GM23338 (cell line): ENCODE data around the gene AGER. TPM values are rescaled to one million over a fixed set of nuclear protein-coding genes. Genes with fewer than 3 reads are reported as not detected.

Source experiments
- ATAC-seq: fragments of 200-7000 bp; cut with Tn5 transposase; 3 replicates; pipeline ENCODE4 v1.9.1; 2020
- DNase-seq: peaks from one replicate; pipeline ENCODE4 v3.0.0-alpha.2; 2015; ENCODE audit warnings: low spot score
- H2AFZ ChIP-seq: fragments of 200-600 bp; sonication (generic); 2 replicates; pipeline ENCODE4 v1.8.0; 2016; ENCODE audit warnings: antibody characterized with exemption, mild to moderate bottlenecking, moderate library complexity
- H3F3A ChIP-seq: fragments of 200-600 bp; sonication (generic); replicated peaks from 2 replicates; pipeline ENCODE4 v1.8.0; 2017; ENCODE audit warnings: antibody characterized with exemption, mixed run types, low read depth
- H3K27ac ChIP-seq: fragments of 200-600 bp; sonication (generic); 2 replicates; pipeline ENCODE4 v1.6.1; 2016; ENCODE audit warnings: low read depth
- H3K27me3 ChIP-seq: fragments of 200-600 bp; sonication (generic); 2 replicates; pipeline ENCODE4 v1.8.0; 2016; ENCODE audit warnings: mild to moderate bottlenecking, mixed run types, moderate library complexity; ENCODE audit not compliant: insufficient read depth
- H3K36me3 ChIP-seq: fragments of 200-600 bp; sonication (generic); 2 replicates; pipeline ENCODE4 v1.8.0; 2016; ENCODE audit warnings: mild to moderate bottlenecking; ENCODE audit not compliant: insufficient read depth
- H3K4me1 ChIP-seq: fragments of 200-600 bp; sonication (generic); 2 replicates; pipeline ENCODE4 v1.8.0; 2016; ENCODE audit warnings: mild to moderate bottlenecking, moderate library complexity; ENCODE audit not compliant: insufficient read depth
- H3K4me2 ChIP-seq: fragments of 200-600 bp; sonication (generic); 2 replicates; pipeline ENCODE4 v1.7.1; 2017; ENCODE audit warnings: mixed run types
- H3K4me3 ChIP-seq: fragments of 200-600 bp; sonication (generic); 2 replicates; pipeline ENCODE4 v1.6.1; 2016; ENCODE audit warnings: mixed run types
- H3K79me2 ChIP-seq: fragments of 200-600 bp; sonication (generic); replicated peaks from 2 replicates; pipeline ENCODE4 v1.8.0; 2017; ENCODE audit warnings: mild to moderate bottlenecking; ENCODE audit not compliant: insufficient read depth
- H3K9me2 ChIP-seq: fragments of 200-600 bp; sonication (generic); 2 replicates; pipeline ENCODE4 v1.8.0; 2017; ENCODE audit not compliant: insufficient read depth
- H4K20me1 ChIP-seq: fragments of 200-600 bp; sonication (generic); replicated peaks from 2 replicates; pipeline ENCODE4 v1.8.0; 2017; ENCODE audit warnings: mild to moderate bottlenecking; ENCODE audit not compliant: insufficient read depth
- H3K27ac Mint-ChIP-seq: 2 replicates; pipeline ENCODE4 v1.8.0; 2020; ENCODE audit warnings: inconsistent platforms, mild to moderate bottlenecking, moderate library complexity, mixed read lengths
- H3K27me3 Mint-ChIP-seq: 3 replicates; pipeline ENCODE4 v1.8.0; 2022; ENCODE audit warnings: low read depth, mild to moderate bottlenecking, moderate library complexity, mixed read lengths, inconsistent platforms; ENCODE audit not compliant: insufficient read depth, poor library complexity
- H3K36me3 Mint-ChIP-seq: 3 replicates; pipeline ENCODE4 v1.8.0; 2021; ENCODE audit warnings: low read depth, mild to moderate bottlenecking, inconsistent platforms, moderate library complexity, mixed read lengths
- H3K4me1 Mint-ChIP-seq: 3 replicates; pipeline ENCODE4 v1.8.0; 2020; ENCODE audit warnings: mild to moderate bottlenecking, inconsistent platforms, mixed read lengths
- H3K4me3 Mint-ChIP-seq: 3 replicates; pipeline ENCODE4 v1.8.0; 2021; ENCODE audit warnings: moderate library complexity, mild to moderate bottlenecking, inconsistent platforms, mixed read lengths
- H3K9me3 Mint-ChIP-seq: 3 replicates; pipeline ENCODE4 v1.8.0; 2020; ENCODE audit warnings: moderate library complexity, mild to moderate bottlenecking, inconsistent platforms, mixed read lengths
- CREB1 ChIP-seq: fragments of 250-450 bp; sonication (Bioruptor Pico); IDR thresholded peaks from 2 replicates; pipeline ENCODE4 v1.5.0; 2020; ENCODE audit warnings: low read depth, mild to moderate bottlenecking, moderate library complexity
- ETS1 ChIP-seq: IDR thresholded peaks from 2 replicates; pipeline ENCODE4 v1.6.1; 2016; ENCODE audit warnings: antibody characterized with exemption
- EZH2 ChIP-seq: fragments of 200-600 bp; sonication (generic); IDR thresholded peaks from one replicate; pipeline ENCODE4 v1.8.0; 2017; ENCODE audit warnings: antibody characterized with exemption, mild to moderate bottlenecking, low read depth; ENCODE audit not compliant: unreplicated experiment
- EZH2phosphoT487 ChIP-seq: fragments of 200-600 bp; sonication (generic); IDR thresholded peaks from one replicate; pipeline ENCODE4 v1.8.1; 2018; ENCODE audit warnings: antibody characterized with exemption; ENCODE audit not compliant: unreplicated experiment
- JUNB ChIP-seq: IDR thresholded peaks from one replicate; pipeline ENCODE4 v1.6.1; 2016; ENCODE audit warnings: antibody characterized with exemption; ENCODE audit not compliant: unreplicated experiment
- NANOG ChIP-seq: IDR thresholded peaks from 2 replicates; pipeline ENCODE4 v1.6.1; 2016; ENCODE audit warnings: antibody characterized with exemption, borderline replicate concordance
- POLR2AphosphoS5 ChIP-seq: IDR thresholded peaks from 2 replicates; pipeline ENCODE4 v1.6.1; 2016; ENCODE audit warnings: antibody characterized with exemption, low read depth
- STAT1 ChIP-seq: IDR thresholded peaks from one replicate; pipeline ENCODE4 v1.6.1; 2016; ENCODE audit warnings: antibody characterized with exemption; ENCODE audit not compliant: unreplicated experiment
- ZNF114 ChIP-seq: fragments of 250-450 bp; sonication (Bioruptor Pico); IDR thresholded peaks from 2 replicates; pipeline ENCODE4 v1.5.0; 2020; ENCODE audit warnings: mild to moderate bottlenecking, moderate library complexity
- ZNF331 ChIP-seq: fragments of 250-450 bp; sonication (Bioruptor Pico); IDR thresholded peaks from 2 replicates; pipeline ENCODE4 v1.5.0; 2020; ENCODE audit warnings: low read depth, mild to moderate bottlenecking, moderate library complexity
- ZNF462 ChIP-seq: fragments of 250-450 bp; sonication (Bioruptor Pico); IDR thresholded peaks from 2 replicates; pipeline ENCODE4 v1.5.0; 2020; ENCODE audit warnings: mild to moderate bottlenecking, moderate library complexity
- polyA plus RNA-seq: library from polyadenylated mRNA; unstranded; fragments of >200 nt; fragmentation: Nextera tagmentation; extraction: Ambion mirVana; gene quantifications from 2 replicates; pipeline ENCODE4 v1.2.1, GENCODE V29; 2016
- total RNA-seq: library from RNA; depleted of rRNA; stranded (reverse); fragments of >200 nt; shearing (Covaris generic); gene quantifications from 2 replicates; pipeline ENCODE4 v1.2.3, GENCODE V29; 2014
- TF ChIP-seq, protein P1 (sequence below), 2 experiments: fragments of 200-600 bp in 1 of 2; sonication (generic) in 1 of 2; conservative IDR thresholded peaks; 2 replicates each; pipeline versions ENCODE4 v1.5.1 to v1.6.1; 2016 to 2017; ENCODE audit warnings: antibody characterized with exemption in 2 of 2, low read depth in 2 of 2, mild to moderate bottlenecking in 2 of 2, moderate library complexity in 1 of 2
- TF ChIP-seq, protein P2 (sequence below): IDR thresholded peaks from one replicate; pipeline ENCODE4 v1.6.1; 2018; ENCODE audit warnings: antibody characterized with exemption; ENCODE audit not compliant: unreplicated experiment

Gene AGER
- total and polyA plus RNA-seq, 2 experiments from 2014 or later, result 2.3 to 3.4 TPM

- H3K27ac Mint-ChIP-seq, result no peak overlapping the region
- no peaks in the 10 kb centered on the region for H4K20me1 ChIP-seq
- ATAC-seq, result no peak
Observed at GRCh38 chr6:32140420-32141046, 43.5 kb downstream of the AGER start.

More at GRCh38 chr6:32140420-32141046, 43.5 kb downstream of the AGER start:
- H3K4me3 ChIP-seq, result no peak overlapping the region
- DNase-seq, result no peak
- H3K79me2 ChIP-seq, result no peaks in the 10 kb centered on the region
- TF ChIP-seq ETS1 (no peak), EZH2 (no peak), CREB1 (CRISPR knock-in tag) (no peak), ZNF114 (no peak), ZNF331 (CRISPR knock-in tag) (no peak), NANOG (no peak), JUNB (no peak), POLR2AphosphoS5 (no peak), EZH2phosphoT487 (no peak), ZNF462 (CRISPR knock-in tag) (no peak), STAT1 (no peak)
- TF ChIP-seq, protein P1, sequence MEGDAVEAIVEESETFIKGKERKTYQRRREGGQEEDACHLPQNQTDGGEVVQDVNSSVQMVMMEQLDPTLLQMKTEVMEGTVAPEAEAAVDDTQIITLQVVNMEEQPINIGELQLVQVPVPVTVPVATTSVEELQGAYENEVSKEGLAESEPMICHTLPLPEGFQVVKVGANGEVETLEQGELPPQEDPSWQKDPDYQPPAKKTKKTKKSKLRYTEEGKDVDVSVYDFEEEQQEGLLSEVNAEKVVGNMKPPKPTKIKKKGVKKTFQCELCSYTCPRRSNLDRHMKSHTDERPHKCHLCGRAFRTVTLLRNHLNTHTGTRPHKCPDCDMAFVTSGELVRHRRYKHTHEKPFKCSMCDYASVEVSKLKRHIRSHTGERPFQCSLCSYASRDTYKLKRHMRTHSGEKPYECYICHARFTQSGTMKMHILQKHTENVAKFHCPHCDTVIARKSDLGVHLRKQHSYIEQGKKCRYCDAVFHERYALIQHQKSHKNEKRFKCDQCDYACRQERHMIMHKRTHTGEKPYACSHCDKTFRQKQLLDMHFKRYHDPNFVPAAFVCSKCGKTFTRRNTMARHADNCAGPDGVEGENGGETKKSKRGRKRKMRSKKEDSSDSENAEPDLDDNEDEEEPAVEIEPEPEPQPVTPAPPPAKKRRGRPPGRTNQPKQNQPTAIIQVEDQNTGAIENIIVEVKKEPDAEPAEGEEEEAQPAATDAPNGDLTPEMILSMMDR (conservative IDR thresholded peaks at IDR 0.05; ENCODE audit: low read depth in 2 of 2), result no peak
- TF ChIP-seq, protein P2, sequence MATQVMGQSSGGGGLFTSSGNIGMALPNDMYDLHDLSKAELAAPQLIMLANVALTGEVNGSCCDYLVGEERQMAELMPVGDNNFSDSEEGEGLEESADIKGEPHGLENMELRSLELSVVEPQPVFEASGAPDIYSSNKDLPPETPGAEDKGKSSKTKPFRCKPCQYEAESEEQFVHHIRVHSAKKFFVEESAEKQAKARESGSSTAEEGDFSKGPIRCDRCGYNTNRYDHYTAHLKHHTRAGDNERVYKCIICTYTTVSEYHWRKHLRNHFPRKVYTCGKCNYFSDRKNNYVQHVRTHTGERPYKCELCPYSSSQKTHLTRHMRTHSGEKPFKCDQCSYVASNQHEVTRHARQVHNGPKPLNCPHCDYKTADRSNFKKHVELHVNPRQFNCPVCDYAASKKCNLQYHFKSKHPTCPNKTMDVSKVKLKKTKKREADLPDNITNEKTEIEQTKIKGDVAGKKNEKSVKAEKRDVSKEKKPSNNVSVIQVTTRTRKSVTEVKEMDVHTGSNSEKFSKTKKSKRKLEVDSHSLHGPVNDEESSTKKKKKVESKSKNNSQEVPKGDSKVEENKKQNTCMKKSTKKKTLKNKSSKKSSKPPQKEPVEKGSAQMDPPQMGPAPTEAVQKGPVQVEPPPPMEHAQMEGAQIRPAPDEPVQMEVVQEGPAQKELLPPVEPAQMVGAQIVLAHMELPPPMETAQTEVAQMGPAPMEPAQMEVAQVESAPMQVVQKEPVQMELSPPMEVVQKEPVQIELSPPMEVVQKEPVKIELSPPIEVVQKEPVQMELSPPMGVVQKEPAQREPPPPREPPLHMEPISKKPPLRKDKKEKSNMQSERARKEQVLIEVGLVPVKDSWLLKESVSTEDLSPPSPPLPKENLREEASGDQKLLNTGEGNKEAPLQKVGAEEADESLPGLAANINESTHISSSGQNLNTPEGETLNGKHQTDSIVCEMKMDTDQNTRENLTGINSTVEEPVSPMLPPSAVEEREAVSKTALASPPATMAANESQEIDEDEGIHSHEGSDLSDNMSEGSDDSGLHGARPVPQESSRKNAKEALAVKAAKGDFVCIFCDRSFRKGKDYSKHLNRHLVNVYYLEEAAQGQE, result no peak
- H3K27ac ChIP-seq, result no peak overlapping the region
- H3K4me2 ChIP-seq, result no peak overlapping the region
- Mint-ChIP-seq H3K27me3 (peaks cover 3% of the 10 kb centered on the region), H3K36me3 (no peaks in the 10 kb centered on the region), H3K4me3 (no peak overlapping the region), H3K9me3 (no peaks in the 10 kb centered on the region), H3K4me1 (no peaks in the 10 kb centered on the region; the same call in 2 of the 3 replicates)
- no peaks in the 10 kb centered on the region for H3K9me2 ChIP-seq
- no peaks in the 10 kb centered on the region for H3K4me1 ChIP-seq
- no peaks in the 10 kb centered on the region for H3F3A ChIP-seq
- no peaks in the 10 kb centered on the region for H3K27me3 ChIP-seq
- no peaks in the 10 kb centered on the region for H3K36me3 ChIP-seq
- no peak overlapping the region for H2AFZ ChIP-seq
